Coronary artery (tissue), 2 donors: Measurements from ENCODE around the gene KCNJ11.

ENCODE experiments used
- DNase-seq: peaks from one replicate; pipeline ENCODE4 v3.0.0-alpha.2; 2017; ENCODE audit warnings: low spot score
- H3K27ac ChIP-seq, 2 donors: fragments of 200-600 bp; sonication (generic); one replicate each; pipeline ENCODE4 v1.5.1; 2016 to 2019
- H3K4me3 ChIP-seq: fragments of 200-600 bp; sonication (generic); 2 replicates; pipeline ENCODE4 v1.5.1; 2016; ENCODE audit warnings: mild to moderate bottlenecking, moderate library complexity
- TF ChIP-seq, protein P1 (sequence below): fragments of 200-600 bp; sonication (generic); IDR thresholded peaks from one replicate; pipeline ENCODE4 v1.5.1; 2019; ENCODE audit warnings: antibody characterized with exemption

KCNJ11 gene

GRCh38 chr11:17369094-17369493 lies 19.4 kb downstream of the KCNJ11 start:
- DNase-seq: no peak
- Histone ChIP-seq H3K27ac (no peak overlapping the region), H3K4me3 (no peak overlapping the region)
- TF ChIP-seq, protein P1, sequence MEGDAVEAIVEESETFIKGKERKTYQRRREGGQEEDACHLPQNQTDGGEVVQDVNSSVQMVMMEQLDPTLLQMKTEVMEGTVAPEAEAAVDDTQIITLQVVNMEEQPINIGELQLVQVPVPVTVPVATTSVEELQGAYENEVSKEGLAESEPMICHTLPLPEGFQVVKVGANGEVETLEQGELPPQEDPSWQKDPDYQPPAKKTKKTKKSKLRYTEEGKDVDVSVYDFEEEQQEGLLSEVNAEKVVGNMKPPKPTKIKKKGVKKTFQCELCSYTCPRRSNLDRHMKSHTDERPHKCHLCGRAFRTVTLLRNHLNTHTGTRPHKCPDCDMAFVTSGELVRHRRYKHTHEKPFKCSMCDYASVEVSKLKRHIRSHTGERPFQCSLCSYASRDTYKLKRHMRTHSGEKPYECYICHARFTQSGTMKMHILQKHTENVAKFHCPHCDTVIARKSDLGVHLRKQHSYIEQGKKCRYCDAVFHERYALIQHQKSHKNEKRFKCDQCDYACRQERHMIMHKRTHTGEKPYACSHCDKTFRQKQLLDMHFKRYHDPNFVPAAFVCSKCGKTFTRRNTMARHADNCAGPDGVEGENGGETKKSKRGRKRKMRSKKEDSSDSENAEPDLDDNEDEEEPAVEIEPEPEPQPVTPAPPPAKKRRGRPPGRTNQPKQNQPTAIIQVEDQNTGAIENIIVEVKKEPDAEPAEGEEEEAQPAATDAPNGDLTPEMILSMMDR: no peak

- TF ChIP-seq, protein P1: no peak
- Histone ChIP-seq H3K4me3 (no peak overlapping the region), H3K27ac (no peak overlapping the region)
- no peak for DNase-seq
Observed at GRCh38 chr11:17368551-17368950, 19.9 kb downstream of the KCNJ11 start.

GRCh38 chr11:17366495-17366894 lies 22.0 kb downstream of the KCNJ11 start:
- DNase-seq: no peak
- Histone ChIP-seq H3K27ac (no peak overlapping the region), H3K4me3 (no peak overlapping the region)
- TF ChIP-seq, protein P1: no peak

DNA sequence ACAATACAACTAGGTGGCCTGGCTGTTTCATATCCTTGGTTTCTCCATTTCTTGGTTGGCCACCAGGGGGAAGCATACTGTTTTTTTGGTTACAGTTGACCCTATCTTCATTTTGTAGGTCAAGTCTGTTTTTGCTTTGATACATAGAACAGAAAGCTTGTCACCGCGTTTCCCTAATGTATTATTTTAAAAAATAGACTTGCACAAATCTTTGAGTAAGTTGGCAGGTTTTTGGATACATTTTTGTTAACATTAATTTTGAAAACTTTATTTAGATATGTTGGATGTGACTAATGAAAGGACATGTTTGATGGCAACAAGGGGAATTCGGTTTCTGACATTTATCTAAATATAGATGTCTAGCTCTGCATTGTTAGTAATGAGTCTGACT lies 33.9 kb downstream of the KCNJ11 start:
- DNase-seq: no peak
- TF ChIP-seq, protein P1: no peak

GRCh38 chr11:17353821-17354600 lies 34.4 kb downstream of the KCNJ11 start:
- DNase-seq: no peak
- TF ChIP-seq, protein P1: peak; percentile 4
- Histone ChIP-seq H3K4me3 (peak overlapping the region; percentile 84), H3K27ac (peak overlapping the region; percentile 84 to 92)

More for the DNA sequence above, 33.9 kb downstream of the KCNJ11 start:
- Histone ChIP-seq H3K27ac (no peak overlapping the region), H3K4me3 (no peak overlapping the region)

- Histone ChIP-seq H3K4me3 (peak overlapping the region; percentile 84), H3K27ac (peak overlapping the region; percentile 84 to 92)
- peak; percentile 89 for DNase-seq
- TF ChIP-seq, protein P1: no peak
Observed at GRCh38 chr11:17352950-17353820, 35.3 kb downstream of the KCNJ11 start.
